Glutamatergic neuron (in vitro differentiated cells): Measurements from ENCODE around the gene CRHR1. TPM values are rescaled to one million over a fixed set of nuclear protein-coding genes. Genes with fewer than 3 reads are reported as not detected.

Source experiments
- DNase-seq: peaks from one replicate; pipeline ENCODE4 v3.0.0; 2022
- H3K27ac Mint-ChIP-seq: one replicate; pipeline ENCODE4 v1.8.0; 2020; ENCODE audit warnings: mild to moderate bottlenecking, mixed read lengths, inconsistent platforms; ENCODE audit not compliant: unreplicated experiment
- H3K27me3 Mint-ChIP-seq: one replicate; pipeline ENCODE4 v1.8.0; 2020; ENCODE audit warnings: mild to moderate bottlenecking, moderate library complexity, mixed read lengths, inconsistent platforms; ENCODE audit not compliant: unreplicated experiment
- H3K36me3 Mint-ChIP-seq: one replicate; pipeline ENCODE4 v1.8.0; 2020; ENCODE audit warnings: mild to moderate bottlenecking, mixed read lengths, inconsistent platforms; ENCODE audit not compliant: unreplicated experiment
- H3K4me1 Mint-ChIP-seq: one replicate; pipeline ENCODE4 v1.8.0; 2020; ENCODE audit warnings: mild to moderate bottlenecking, low read depth, mixed read lengths, inconsistent platforms; ENCODE audit not compliant: unreplicated experiment
- H3K4me3 Mint-ChIP-seq: one replicate; pipeline ENCODE4 v1.8.0; 2020; ENCODE audit warnings: mild to moderate bottlenecking, mixed read lengths, inconsistent platforms; ENCODE audit not compliant: unreplicated experiment
- H3K9me3 Mint-ChIP-seq: one replicate; pipeline ENCODE4 v1.8.0; 2020; ENCODE audit warnings: mild to moderate bottlenecking, moderate library complexity, mixed read lengths, inconsistent platforms; ENCODE audit not compliant: unreplicated experiment
- total RNA-seq: library from RNA; stranded (reverse); fragmentation: NEBNext Ultra II Directional; extraction: Animal tissue kit (Norgen Biotek cat#: 25700); gene quantifications from one replicate; pipeline ENCODE4 v1.2.1, GENCODE V29; 2021; ENCODE audit not compliant: unreplicated experiment
- TF ChIP-seq, protein P1 (sequence below): fragments of 200-600 bp; sonication (generic); IDR thresholded peaks from one replicate; pipeline ENCODE4 v1.5.0; 2021; ENCODE audit not compliant: partially characterized antibody, unreplicated experiment

The CRHR1 gene
- total RNA-seq, 1 donor from 2014 or later: 0.71 TPM

DNA sequence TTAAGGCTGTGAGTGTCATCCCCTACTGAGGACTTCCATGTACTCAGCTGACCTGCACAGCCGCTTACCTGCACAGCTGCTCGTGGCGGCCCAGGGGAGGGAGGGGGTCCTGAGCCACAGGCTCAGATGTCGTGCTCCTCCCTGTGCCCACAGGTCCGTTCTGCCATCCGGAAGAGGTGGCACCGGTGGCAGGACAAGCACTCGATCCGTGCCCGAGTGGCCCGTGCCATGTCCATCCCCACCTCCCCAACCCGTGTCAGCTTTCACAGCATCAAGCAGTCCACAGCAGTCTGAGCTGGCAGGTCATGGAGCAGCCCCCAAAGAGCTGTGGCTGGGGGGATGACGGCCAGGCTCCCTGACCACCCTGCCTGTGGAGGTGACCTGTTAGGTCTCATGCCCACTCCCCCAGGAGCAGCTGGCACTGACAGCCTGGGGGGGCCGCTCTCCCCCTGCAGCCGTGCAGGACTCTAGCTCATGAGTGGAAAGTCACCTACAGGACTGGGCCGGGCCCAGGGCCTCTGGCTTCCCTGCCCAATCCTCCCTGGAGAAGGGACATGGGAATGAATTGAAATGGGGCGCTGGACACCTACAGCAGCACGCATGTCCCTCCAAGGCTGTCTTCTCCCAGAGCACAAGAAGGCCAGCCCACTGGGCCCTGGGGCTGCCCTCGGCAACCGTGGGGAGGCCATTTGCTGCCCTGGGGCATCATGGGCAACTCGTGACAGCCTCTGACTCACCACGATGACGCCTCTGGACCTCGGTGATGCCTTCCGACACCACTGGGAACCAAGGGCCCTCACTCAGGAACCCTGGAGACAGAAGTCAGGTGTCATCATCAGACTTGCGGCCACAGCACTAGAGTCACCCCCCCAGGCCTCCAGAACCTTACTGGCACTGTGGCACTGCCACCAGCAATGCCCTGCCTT is 50.6 kb downstream of the CRHR1 start:
- Mint-ChIP-seq H3K4me1 (no peaks in the 10 kb centered on the region), H3K27me3 (peaks cover 4% of the 10 kb centered on the region), H3K27ac (no peak overlapping the region), H3K36me3 (no peaks in the 10 kb centered on the region), H3K9me3 (peaks cover 3% of the 10 kb centered on the region), H3K4me3 (no peak overlapping the region)
- TF ChIP-seq, protein P1, sequence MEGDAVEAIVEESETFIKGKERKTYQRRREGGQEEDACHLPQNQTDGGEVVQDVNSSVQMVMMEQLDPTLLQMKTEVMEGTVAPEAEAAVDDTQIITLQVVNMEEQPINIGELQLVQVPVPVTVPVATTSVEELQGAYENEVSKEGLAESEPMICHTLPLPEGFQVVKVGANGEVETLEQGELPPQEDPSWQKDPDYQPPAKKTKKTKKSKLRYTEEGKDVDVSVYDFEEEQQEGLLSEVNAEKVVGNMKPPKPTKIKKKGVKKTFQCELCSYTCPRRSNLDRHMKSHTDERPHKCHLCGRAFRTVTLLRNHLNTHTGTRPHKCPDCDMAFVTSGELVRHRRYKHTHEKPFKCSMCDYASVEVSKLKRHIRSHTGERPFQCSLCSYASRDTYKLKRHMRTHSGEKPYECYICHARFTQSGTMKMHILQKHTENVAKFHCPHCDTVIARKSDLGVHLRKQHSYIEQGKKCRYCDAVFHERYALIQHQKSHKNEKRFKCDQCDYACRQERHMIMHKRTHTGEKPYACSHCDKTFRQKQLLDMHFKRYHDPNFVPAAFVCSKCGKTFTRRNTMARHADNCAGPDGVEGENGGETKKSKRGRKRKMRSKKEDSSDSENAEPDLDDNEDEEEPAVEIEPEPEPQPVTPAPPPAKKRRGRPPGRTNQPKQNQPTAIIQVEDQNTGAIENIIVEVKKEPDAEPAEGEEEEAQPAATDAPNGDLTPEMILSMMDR: no peak
- DNase-seq: no peak

DNA sequence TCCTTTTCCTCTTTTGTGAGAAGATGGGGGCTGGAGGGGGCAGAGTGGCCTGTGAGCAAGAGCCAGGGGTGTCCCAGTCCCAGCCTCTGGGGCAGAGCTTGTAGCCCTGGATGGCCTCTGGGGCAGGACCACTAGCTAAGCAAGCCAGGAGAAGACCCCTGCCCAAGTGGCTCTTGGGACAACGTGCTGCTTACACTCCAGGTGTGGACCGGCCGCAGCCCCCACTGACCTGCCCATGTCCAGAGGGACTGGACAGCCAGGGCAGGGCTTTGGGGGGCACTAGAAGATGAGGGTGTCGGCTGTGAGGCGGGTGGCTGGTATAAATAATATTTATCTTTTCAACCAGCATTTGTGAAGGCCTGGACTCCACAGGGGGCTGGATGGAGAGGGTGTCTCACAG is 51.4 kb downstream of the CRHR1 start:
- Mint-ChIP-seq H3K27ac (no peak overlapping the region), H3K4me1 (no peaks in the 10 kb centered on the region), H3K27me3 (peaks cover 4% of the 10 kb centered on the region), H3K4me3 (no peak overlapping the region), H3K36me3 (no peaks in the 10 kb centered on the region), H3K9me3 (peaks cover 1% of the 10 kb centered on the region)
- no peak for DNase-seq
- TF ChIP-seq, protein P1: no peak

DNA sequence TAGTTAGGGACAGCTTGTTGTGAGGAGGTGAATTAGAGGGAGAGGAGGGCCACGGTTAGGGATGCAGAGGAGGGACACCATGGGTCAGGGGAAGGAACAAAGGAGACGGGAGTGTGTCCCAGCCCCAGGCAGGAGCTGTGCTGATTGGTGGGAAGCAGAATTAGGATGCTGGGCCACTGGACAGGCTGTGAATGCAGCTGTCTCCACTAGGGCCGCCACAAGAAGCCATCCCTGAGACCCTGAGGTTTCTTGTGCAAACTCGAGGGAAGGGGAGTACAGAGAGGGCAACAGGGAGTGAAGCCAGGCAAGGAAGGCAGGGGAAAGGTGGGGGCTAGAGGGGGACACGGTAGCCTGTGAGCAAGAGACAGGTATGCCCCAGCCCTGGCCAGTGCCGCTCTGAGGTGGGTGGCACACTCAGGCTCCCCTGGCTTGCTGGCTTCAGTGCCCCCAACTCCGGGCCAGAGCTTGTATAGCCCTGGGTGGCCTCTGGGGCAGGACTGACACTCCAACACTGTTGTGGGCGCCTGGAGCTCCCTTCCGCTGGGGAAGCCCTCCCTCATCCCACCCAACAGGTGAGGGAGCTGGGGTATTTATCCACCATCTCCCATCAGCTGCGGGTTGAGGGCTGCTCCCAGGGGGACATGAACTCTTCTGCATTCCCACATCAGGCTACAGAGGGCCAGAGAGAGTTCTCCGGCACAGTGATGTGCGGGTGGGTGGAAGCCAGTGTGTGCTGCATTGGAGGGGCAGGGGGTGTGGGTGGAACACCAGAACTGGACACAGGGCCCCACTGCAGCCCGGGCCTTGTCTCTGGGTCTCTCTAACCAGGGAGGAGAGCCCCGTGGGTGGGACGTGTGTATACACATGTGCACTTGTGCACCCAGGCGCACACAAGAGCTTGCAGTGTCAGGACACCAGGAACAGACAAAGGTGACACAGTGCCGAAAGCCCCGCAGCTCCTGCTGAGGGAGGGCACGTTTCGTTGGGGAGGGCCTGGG is 52.2 kb downstream of the CRHR1 start:
- Mint-ChIP-seq H3K4me3 (no peak overlapping the region), H3K27me3 (peaks cover 4% of the 10 kb centered on the region), H3K9me3 (peaks cover 1% of the 10 kb centered on the region), H3K4me1 (no peaks in the 10 kb centered on the region), H3K27ac (no peak overlapping the region), H3K36me3 (no peaks in the 10 kb centered on the region)
- DNase-seq: no peak
- TF ChIP-seq, protein P1: no peak

DNA sequence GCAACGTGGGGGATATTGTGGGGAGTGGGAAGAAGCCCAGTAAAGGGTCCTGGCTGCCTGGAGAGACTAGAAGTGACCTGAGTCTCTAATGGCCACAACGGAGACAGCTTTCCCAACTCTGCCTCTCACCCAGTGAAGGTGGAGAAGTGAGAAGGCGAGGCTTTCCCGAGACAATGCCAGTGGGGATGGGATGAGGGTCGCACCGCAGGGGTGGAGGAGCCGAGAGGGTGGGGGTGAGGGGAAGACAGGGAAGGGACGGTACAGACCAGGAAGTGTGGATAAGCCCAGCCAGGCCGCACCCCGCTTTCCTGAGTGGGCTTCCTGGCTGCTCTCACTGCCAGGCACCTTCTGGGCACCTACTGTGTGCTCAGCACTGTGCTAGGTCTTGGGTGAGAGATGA is 53.1 kb downstream of the CRHR1 start:
- Mint-ChIP-seq H3K36me3 (no peaks in the 10 kb centered on the region), H3K4me1 (peaks cover 5% of the 10 kb centered on the region), H3K9me3 (peaks cover 1% of the 10 kb centered on the region), H3K27me3 (peaks cover 4% of the 10 kb centered on the region), H3K4me3 (no peak overlapping the region), H3K27ac (no peak overlapping the region)
- TF ChIP-seq, protein P1: no peak
- no peak for DNase-seq
